Type B pancreatic cell (in vitro differentiated cells): ENCODE measurements around the gene TYRO3. TPM values are rescaled to one million over a fixed set of nuclear protein-coding genes. Genes with fewer than 3 reads are reported as not detected.

ENCODE experiments used
- DNase-seq: peaks from one replicate; pipeline ENCODE4 v3.0.0; 2021; ENCODE audit warnings: mixed read lengths; ENCODE audit not compliant: unreplicated experiment; ENCODE audit errors: extremely low spot score
- H3K27ac Mint-ChIP-seq: 2 replicates; pipeline ENCODE4 v1.8.0; 2021; ENCODE audit warnings: mild to moderate bottlenecking, mixed read lengths
- H3K27me3 Mint-ChIP-seq: 2 replicates; pipeline ENCODE4 v1.8.0; 2021; ENCODE audit warnings: mixed read lengths
- H3K36me3 Mint-ChIP-seq: 2 replicates; pipeline ENCODE4 v1.8.0; 2021; ENCODE audit warnings: mixed read lengths
- H3K4me1 Mint-ChIP-seq: one replicate; pipeline ENCODE4 v1.8.0; 2021; ENCODE audit warnings: mixed read lengths; ENCODE audit not compliant: unreplicated experiment
- H3K4me3 Mint-ChIP-seq: 2 replicates; pipeline ENCODE4 v1.8.0; 2021; ENCODE audit warnings: mild to moderate bottlenecking, mixed read lengths
- H3K9me3 Mint-ChIP-seq: 2 replicates; pipeline ENCODE4 v1.8.0; 2021; ENCODE audit warnings: mixed read lengths
- CTCF ChIP-seq: fragments of 200-600 bp; sonication (generic); conservative IDR thresholded peaks from 2 replicates; pipeline ENCODE4 v1.5.0; 2021; ENCODE audit warnings: antibody characterized with exemption, mild to moderate bottlenecking
- total RNA-seq: library from RNA; stranded (reverse); gene quantifications from 2 replicates; pipeline ENCODE4 v1.2.1, GENCODE V29; 2021; ENCODE audit warnings: low replicate concordance

Gene TYRO3
- total RNA-seq, 1 donor from 2014 or later = 43.0 TPM

- Mint-ChIP-seq H3K4me3 (peak overlapping the region; percentile 85), H3K36me3 (no peaks in the 10 kb centered on the region), H3K9me3 (no peaks in the 10 kb centered on the region), H3K27ac (peak overlapping the region; percentile 89), H3K27me3 (no peaks in the 10 kb centered on the region), H3K4me1 (peaks cover 10% of the 10 kb centered on the region)
- no peak for DNase-seq
- TF ChIP-seq CTCF = no peak
Observed at GRCh38 chr15:41620536-41621199, 61.7 kb downstream of the TYRO3 start.

GRCh38 chr15:41621200-41622193, 62.5 kb downstream of the TYRO3 start:
- peaks cover 10% of the 10 kb centered on the region for H3K4me1 Mint-ChIP-seq
- H3K36me3 Mint-ChIP-seq = no peaks in the 10 kb centered on the region
- H3K27ac Mint-ChIP-seq = peak overlapping the region; percentile 89
- H3K27me3 Mint-ChIP-seq = no peaks in the 10 kb centered on the region
- peak overlapping the region; percentile 85 for H3K4me3 Mint-ChIP-seq
- no peaks in the 10 kb centered on the region for H3K9me3 Mint-ChIP-seq
- TF ChIP-seq CTCF = no peak
- DNase-seq = peak; percentile 91

- H3K9me3 Mint-ChIP-seq = no peaks in the 10 kb centered on the region
- DNase-seq = no peak
- peak overlapping the region; percentile 48 for H3K27ac Mint-ChIP-seq
- H3K4me3 Mint-ChIP-seq = peak overlapping the region; percentile 69
- no peaks in the 10 kb centered on the region for H3K27me3 Mint-ChIP-seq
- no peak for TF ChIP-seq CTCF
- peaks cover 3% of the 10 kb centered on the region for H3K36me3 Mint-ChIP-seq
- peaks cover 10% of the 10 kb centered on the region for H3K4me1 Mint-ChIP-seq
Observed at GRCh38 chr15:41622901-41623300, 63.9 kb downstream of the TYRO3 start.

GRCh38 chr15:41627203-41627602, 68.2 kb downstream of the TYRO3 start:
- no peak for DNase-seq
- Mint-ChIP-seq H3K36me3 (peaks cover 3% of the 10 kb centered on the region), H3K4me3 (no peak overlapping the region), H3K27me3 (no peaks in the 10 kb centered on the region), H3K4me1 (peaks cover 13% of the 10 kb centered on the region), H3K27ac (no peak overlapping the region), H3K9me3 (no peaks in the 10 kb centered on the region)
- no peak for TF ChIP-seq CTCF

GRCh38 chr15:41629463-41629862, 70.5 kb downstream of the TYRO3 start:
- Mint-ChIP-seq H3K9me3 (no peaks in the 10 kb centered on the region), H3K27ac (peak overlapping the region; percentile 3), H3K36me3 (peaks cover 3% of the 10 kb centered on the region), H3K27me3 (no peaks in the 10 kb centered on the region), H3K4me1 (peaks cover 11% of the 10 kb centered on the region), H3K4me3 (no peak overlapping the region)
- no peak for TF ChIP-seq CTCF
- no peak for DNase-seq
